H1 (cell line): ENCODE measurements around the gene HOXB6.

Experiments
- CHD2 ChIP-seq: IDR thresholded peaks from 2 replicates; pipeline ENCODE4 v1.6.1; 2012; ENCODE audit warnings: low read length, improper control_type of control experiment
- FOSL1 ChIP-seq: IDR thresholded peaks from 2 replicates; pipeline ENCODE4 v1.6.1; 2011; ENCODE audit warnings: mild to moderate bottlenecking, low read depth, low read length, moderate library complexity; ENCODE audit not compliant: insufficient read depth
- JUN ChIP-seq: IDR thresholded peaks from 2 replicates; pipeline ENCODE4 v1.6.1; 2011; ENCODE audit warnings: low read depth, mild to moderate bottlenecking, improper control_type of control experiment, low read length
- JUND ChIP-seq: IDR thresholded peaks from 2 replicates; pipeline ENCODE4 v1.6.1; 2011; ENCODE audit warnings: mild to moderate bottlenecking, improper control_type of control experiment, low read length
- POLR2AphosphoS5 ChIP-seq: IDR thresholded peaks from 2 replicates; pipeline ENCODE4 v1.6.1; 2011; ENCODE audit warnings: low read depth, low read length
- SP1 ChIP-seq: IDR thresholded peaks from 2 replicates; pipeline ENCODE4 v1.6.1; 2011; ENCODE audit warnings: low read depth, low read length
- SRF ChIP-seq: IDR thresholded peaks from 2 replicates; pipeline ENCODE4 v1.6.1; 2011; ENCODE audit warnings: mild to moderate bottlenecking, low read depth, low read length, moderate library complexity
- ZNF274 ChIP-seq: IDR thresholded peaks from 2 replicates; pipeline ENCODE4 v1.7.0; 2012; ENCODE audit warnings: low read length, borderline replicate concordance; ENCODE audit errors: extremely low read depth
- TF ChIP-seq, protein P1 (sequence below), 3 experiments: IDR thresholded peaks; 1 replicate in 2 of 3; 2 replicates in 1 of 3; pipeline versions ENCODE4 v1.5.1 to v1.6.1; 2011; ENCODE audit warnings: low read length in 3 of 3, mild to moderate bottlenecking in 3 of 3, inconsistent platforms in 2 of 3, low read depth in 1 of 3, moderate library complexity in 1 of 3; ENCODE audit not compliant: insufficient read depth in 1 of 3; ENCODE audit errors: control extremely low read depth in 1 of 3
- TF ChIP-seq, protein P2 (sequence below): IDR thresholded peaks from 2 replicates; pipeline ENCODE4 v1.6.1; 2011; ENCODE audit warnings: low read depth, mild to moderate bottlenecking, low read length; ENCODE audit not compliant: insufficient read depth

DNA sequence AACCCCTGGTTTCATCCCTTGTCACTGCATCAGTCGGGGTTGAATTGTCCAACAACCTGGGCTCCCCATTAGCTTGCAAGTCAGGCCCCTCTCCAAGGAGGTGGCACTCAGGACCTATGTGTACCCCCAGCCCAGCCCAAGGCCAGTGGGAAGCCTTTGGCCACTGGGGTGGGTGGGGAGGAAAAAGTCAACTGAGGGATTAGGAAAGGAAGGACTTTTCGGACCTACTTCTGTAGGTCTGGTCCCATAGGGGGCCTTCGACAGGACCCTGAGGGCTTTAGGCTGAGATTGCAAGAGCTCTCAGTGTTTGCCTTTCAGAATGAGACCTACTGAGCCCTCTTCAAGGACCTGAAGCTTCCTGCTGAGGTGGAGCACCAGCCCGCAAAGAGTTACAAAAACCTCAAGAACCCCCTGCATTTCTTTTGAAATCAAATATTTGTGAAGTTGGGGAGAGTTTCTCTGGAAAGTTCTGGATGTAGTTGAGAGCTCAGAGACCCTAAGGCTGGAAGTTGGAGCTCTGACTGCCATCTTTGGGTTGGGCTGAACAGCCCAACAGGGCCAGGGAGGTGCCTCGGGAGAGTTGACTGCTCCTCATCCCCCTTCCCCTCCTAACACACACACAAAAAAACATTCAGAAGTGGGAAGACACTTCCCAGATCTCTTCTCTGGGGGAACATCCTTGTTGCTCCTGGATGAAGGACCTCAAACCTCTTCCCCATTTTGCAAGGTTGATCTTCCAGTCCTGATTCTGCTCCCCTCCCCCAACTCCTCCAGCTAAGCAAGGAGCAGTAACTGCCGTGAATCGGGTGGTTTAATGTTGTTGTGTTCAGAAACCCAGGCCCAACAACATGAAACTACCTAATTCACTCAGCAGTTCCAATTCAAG is 27.1 kb upstream of the HOXB6 start:
- TF ChIP-seq, protein P1, sequence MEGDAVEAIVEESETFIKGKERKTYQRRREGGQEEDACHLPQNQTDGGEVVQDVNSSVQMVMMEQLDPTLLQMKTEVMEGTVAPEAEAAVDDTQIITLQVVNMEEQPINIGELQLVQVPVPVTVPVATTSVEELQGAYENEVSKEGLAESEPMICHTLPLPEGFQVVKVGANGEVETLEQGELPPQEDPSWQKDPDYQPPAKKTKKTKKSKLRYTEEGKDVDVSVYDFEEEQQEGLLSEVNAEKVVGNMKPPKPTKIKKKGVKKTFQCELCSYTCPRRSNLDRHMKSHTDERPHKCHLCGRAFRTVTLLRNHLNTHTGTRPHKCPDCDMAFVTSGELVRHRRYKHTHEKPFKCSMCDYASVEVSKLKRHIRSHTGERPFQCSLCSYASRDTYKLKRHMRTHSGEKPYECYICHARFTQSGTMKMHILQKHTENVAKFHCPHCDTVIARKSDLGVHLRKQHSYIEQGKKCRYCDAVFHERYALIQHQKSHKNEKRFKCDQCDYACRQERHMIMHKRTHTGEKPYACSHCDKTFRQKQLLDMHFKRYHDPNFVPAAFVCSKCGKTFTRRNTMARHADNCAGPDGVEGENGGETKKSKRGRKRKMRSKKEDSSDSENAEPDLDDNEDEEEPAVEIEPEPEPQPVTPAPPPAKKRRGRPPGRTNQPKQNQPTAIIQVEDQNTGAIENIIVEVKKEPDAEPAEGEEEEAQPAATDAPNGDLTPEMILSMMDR (IDR thresholded peaks at IDR 0.05; ENCODE audit: control extremely low read depth in 1 of 3, insufficient read depth in 1 of 3, low read depth in 1 of 3, low read length in 3 of 3), result no peak; a peak in 1 of 4 replicates
- TF ChIP-seq, protein P2, sequence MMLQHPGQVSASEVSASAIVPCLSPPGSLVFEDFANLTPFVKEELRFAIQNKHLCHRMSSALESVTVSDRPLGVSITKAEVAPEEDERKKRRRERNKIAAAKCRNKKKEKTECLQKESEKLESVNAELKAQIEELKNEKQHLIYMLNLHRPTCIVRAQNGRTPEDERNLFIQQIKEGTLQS, result no peak
- no peak for TF ChIP-seq SRF
- no peak for TF ChIP-seq POLR2AphosphoS5
- TF ChIP-seq ZNF274, result no peak
- TF ChIP-seq JUN, result no peak
- TF ChIP-seq CHD2, result no peak
- TF ChIP-seq JUND, result no peak
- TF ChIP-seq FOSL1, result no peak
- TF ChIP-seq SP1, result no peak
